GM12878 (cell line): Measurements from ENCODE around the gene TCIRG1. TPM values are rescaled to one million over a fixed set of nuclear protein-coding genes. Genes with fewer than 3 reads are reported as not detected.

Experiments
- BCL11A ChIP-seq: IDR thresholded peaks from 2 replicates; pipeline ENCODE4 v1.6.1; 2011; ENCODE audit warnings: low read depth, low read length
- E2F4 ChIP-seq: IDR thresholded peaks from 2 replicates; pipeline ENCODE4 v1.6.1; 2012; ENCODE audit warnings: low read depth, low read length, improper control_type of control experiment
- JUNB ChIP-seq: IDR thresholded peaks from 2 replicates; pipeline ENCODE4 v1.6.1; 2016; ENCODE audit warnings: antibody characterized with exemption, mild to moderate bottlenecking
- MEF2A ChIP-seq: IDR thresholded peaks from 2 replicates; pipeline ENCODE4 v1.6.1; 2011; ENCODE audit warnings: low read depth, mild to moderate bottlenecking, low read length, moderate library complexity; ENCODE audit not compliant: insufficient read depth
- MXI1 ChIP-seq: fragments of 150-350 bp; IDR thresholded peaks from 2 replicates; pipeline ENCODE4 v1.6.1; 2011; ENCODE audit warnings: low read depth, mild to moderate bottlenecking, inconsistent platforms, low read length, improper control_type of control experiment
- NRF1 ChIP-seq: conservative IDR thresholded peaks from 2 replicates; pipeline ENCODE4 v1.6.1; 2011; ENCODE audit warnings: mild to moderate bottlenecking, low read depth, low read length, improper control_type of control experiment
- STAT3 ChIP-seq: IDR thresholded peaks from 2 replicates; pipeline ENCODE4 v1.6.1; 2011; ENCODE audit warnings: low read depth, low read length, improper control_type of control experiment
- ZBTB33 ChIP-seq: fragments of 450-650 bp; IDR thresholded peaks from 2 replicates; pipeline ENCODE4 v1.6.1; 2017; ENCODE audit warnings: mild to moderate bottlenecking
- ZNF687 ChIP-seq: fragments of 450-650 bp; IDR thresholded peaks from 2 replicates; pipeline ENCODE4 v1.6.1; 2017; ENCODE audit warnings: mild to moderate bottlenecking, moderate library complexity
- polyA plus RNA-seq, 11 experiments: library from polyadenylated mRNA; depleted of rRNA in 4 of 11; unstranded in 6 of 11; stranded (reverse) in 5 of 11; fragments of >200 nt; fragmentation: Nextera tagmentation in 4 of 11; fragmentation: Illumina TruSeq in 1 of 11; extraction: Ambion mirVana in 4 of 11; extraction: Trizol in 1 of 11; gene quantifications; 1 replicate in 1 of 11; 2 replicates in 10 of 11; pipeline versions ENCODE4 v1.2.1 to v1.2.3, GENCODE V29; 2011 to 2016; ENCODE audit warnings: inconsistent platforms in 2 of 11, missing spikeins in 2 of 11, low read depth in 1 of 11
- total RNA-seq, 4 experiments: library from RNA; depleted of rRNA in 3 of 4; stranded (reverse); fragments of >200 nt in 3 of 4; fragmentation: Illumina TruSeq in 1 of 4; extraction: Trizol in 1 of 4; gene quantifications; 2 replicates each; pipeline versions ENCODE4 v1.2.1 to v1.2.3, GENCODE V29; 2013 to 2021
- TF ChIP-seq, protein P1 (sequence below): fragments of 450-650 bp; conservative IDR thresholded peaks from 2 replicates; pipeline ENCODE4 v1.6.1; 2017; ENCODE audit warnings: mild to moderate bottlenecking, moderate library complexity
- TF ChIP-seq, protein P2 (sequence below): IDR thresholded peaks from 2 replicates; pipeline ENCODE4 v1.6.1; 2012; ENCODE audit warnings: low read depth, low read length, improper control_type of control experiment
- TF ChIP-seq, protein P3 (sequence below): fragments of 450-650 bp; IDR thresholded peaks from 2 replicates; pipeline ENCODE4 v1.6.1; 2018; ENCODE audit warnings: mild to moderate bottlenecking, low read depth, moderate library complexity; ENCODE audit not compliant: partially characterized antibody

The TCIRG1 gene
- total and polyA plus RNA-seq, 10 of the 15 experiments (the other 5 are each of a cell fraction or from before 2014, with no cell fraction given): 0.76 to 218 (median 87.4) TPM

DNA sequence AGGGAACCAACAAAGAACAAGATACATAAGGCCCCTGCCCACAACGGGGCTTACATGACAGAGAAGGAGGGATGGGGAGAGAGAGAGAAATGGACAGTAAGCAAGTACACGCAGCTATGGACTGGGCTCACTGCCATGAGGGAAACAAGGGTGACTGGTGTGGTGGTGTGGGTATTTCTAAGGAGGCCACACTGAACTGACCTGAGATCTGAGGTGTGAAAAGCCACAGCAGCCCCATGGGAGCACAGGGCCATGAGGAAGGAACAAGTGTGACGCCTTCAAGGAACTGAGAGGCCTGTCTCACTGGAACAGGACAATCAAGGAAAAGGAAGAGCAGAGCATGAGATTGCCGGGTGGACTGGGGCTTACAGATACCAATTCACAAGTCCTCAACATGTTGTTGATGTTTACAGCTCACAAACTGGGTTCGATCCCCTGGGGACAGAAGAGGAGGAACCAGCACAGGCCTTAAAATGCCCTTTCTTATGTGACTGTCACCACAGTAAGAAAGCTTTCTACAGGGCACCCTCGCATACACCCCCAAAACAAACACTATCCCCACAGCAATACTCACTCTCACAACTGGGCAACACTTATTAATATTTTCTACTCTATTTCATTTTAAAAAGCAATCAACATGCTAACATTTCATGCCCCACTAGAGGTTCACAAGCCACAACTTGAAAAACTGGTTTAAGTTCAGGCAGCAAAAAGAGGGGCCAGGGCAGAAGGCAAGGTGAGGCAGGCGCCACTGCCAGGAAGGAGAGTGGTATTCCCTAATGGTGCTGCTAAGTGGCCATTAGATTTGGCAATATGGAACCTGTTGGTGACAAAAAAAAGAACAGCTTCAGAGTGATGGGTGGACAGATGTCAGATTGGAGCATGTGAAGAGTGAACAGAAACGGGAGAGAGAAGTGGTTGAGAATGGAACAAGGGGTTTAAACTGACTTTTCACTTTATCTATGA is 39.1 kb downstream of the TCIRG1 start (continued):
- TF ChIP-seq ZNF687: peak; percentile 89
- 0 out of 2 replicates have a peak, but pooled peaks have one; percentile 13 for TF ChIP-seq MXI1
- TF ChIP-seq, protein P1, sequence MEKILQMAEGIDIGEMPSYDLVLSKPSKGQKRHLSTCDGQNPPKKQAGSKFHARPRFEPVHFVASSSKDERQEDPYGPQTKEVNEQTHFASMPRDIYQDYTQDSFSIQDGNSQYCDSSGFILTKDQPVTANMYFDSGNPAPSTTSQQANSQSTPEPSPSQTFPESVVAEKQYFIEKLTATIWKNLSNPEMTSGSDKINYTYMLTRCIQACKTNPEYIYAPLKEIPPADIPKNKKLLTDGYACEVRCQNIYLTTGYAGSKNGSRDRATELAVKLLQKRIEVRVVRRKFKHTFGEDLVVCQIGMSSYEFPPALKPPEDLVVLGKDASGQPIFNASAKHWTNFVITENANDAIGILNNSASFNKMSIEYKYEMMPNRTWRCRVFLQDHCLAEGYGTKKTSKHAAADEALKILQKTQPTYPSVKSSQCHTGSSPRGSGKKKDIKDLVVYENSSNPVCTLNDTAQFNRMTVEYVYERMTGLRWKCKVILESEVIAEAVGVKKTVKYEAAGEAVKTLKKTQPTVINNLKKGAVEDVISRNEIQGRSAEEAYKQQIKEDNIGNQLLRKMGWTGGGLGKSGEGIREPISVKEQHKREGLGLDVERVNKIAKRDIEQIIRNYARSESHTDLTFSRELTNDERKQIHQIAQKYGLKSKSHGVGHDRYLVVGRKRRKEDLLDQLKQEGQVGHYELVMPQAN: no peak
- TF ChIP-seq, protein P2, sequence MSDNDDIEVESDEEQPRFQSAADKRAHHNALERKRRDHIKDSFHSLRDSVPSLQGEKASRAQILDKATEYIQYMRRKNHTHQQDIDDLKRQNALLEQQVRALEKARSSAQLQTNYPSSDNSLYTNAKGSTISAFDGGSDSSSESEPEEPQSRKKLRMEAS: peak; percentile 52; the same call in 1 of the 2 replicates
- TF ChIP-seq, protein P3, sequence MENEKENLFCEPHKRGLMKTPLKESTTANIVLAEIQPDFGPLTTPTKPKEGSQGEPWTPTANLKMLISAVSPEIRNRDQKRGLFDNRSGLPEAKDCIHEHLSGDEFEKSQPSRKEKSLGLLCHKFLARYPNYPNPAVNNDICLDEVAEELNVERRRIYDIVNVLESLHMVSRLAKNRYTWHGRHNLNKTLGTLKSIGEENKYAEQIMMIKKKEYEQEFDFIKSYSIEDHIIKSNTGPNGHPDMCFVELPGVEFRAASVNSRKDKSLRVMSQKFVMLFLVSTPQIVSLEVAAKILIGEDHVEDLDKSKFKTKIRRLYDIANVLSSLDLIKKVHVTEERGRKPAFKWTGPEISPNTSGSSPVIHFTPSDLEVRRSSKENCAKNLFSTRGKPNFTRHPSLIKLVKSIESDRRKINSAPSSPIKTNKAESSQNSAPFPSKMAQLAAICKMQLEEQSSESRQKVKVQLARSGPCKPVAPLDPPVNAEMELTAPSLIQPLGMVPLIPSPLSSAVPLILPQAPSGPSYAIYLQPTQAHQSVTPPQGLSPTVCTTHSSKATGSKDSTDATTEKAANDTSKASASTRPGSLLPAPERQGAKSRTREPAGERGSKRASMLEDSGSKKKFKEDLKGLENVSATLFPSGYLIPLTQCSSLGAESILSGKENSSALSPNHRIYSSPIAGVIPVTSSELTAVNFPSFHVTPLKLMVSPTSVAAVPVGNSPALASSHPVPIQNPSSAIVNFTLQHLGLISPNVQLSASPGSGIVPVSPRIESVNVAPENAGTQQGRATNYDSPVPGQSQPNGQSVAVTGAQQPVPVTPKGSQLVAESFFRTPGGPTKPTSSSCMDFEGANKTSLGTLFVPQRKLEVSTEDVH: no peak
- TF ChIP-seq STAT3: no peak
- no peak for TF ChIP-seq ZBTB33
- TF ChIP-seq MEF2A: no peak
- no peak for TF ChIP-seq NRF1
- TF ChIP-seq BCL11A: peak; percentile 20; the same call in 1 of the 2 replicates
- no peak for TF ChIP-seq E2F4
- TF ChIP-seq JUNB: no peak
